ENCODE data around the gene ELSPBP1.
"Not testable (repeated sequence)": the region's sequence is repeated elsewhere in the genome, so short reads cannot be mapped to it uniquely, and the experiment has no call there.

ELSPBP1 gene

GRCh38 chr19:47994209-47994802 lies at the start of gene ELSPBP1:
TSS of gene ELSPBP1 (plus strand) at chr19:47994632. CDS start at chr19:48008668, 14,036 bp downstream.
- DNase-seq = no peak

- DNase-seq = not testable (repeated sequence)
Observed at GRCh38 chr19:47949852-47950521, 44.4 kb upstream of the ELSPBP1 start.

- not testable (repeated sequence) for DNase-seq
Observed at GRCh38 chr19:47952132-47952531, 42.3 kb upstream of the ELSPBP1 start.

- DNase-seq = not testable (repeated sequence)
Observed at GRCh38 chr19:47955936-47956335, 38.5 kb upstream of the ELSPBP1 start.

GRCh38 chr19:47973529-47973928 lies 20.9 kb upstream of the ELSPBP1 start:
- no peak for DNase-seq

- DNase-seq = no peak
Observed at GRCh38 chr19:47991191-47991808, 3.1 kb upstream of the ELSPBP1 start.

- no peak for DNase-seq
Observed at GRCh38 chr19:47992070-47992469, 2.4 kb upstream of the ELSPBP1 start, which contains the start of gene BSPH1. TSS of gene BSPH1 (minus strand) at chr19:47992170. CDS start at chr19:47992081, 89 bp downstream.

GRCh38 chr19:47996230-47996727 lies 1.8 kb downstream of the ELSPBP1 start:
- no peak for DNase-seq

GRCh38 chr19:47998800-47999199 lies 4.4 kb downstream of the ELSPBP1 start:
- no peak for DNase-seq

- no peak for DNase-seq
Observed at GRCh38 chr19:48000846-48001245, 6.4 kb downstream of the ELSPBP1 start.

- DNase-seq = no peak
Observed at GRCh38 chr19:48004236-48004635, 9.8 kb downstream of the ELSPBP1 start.

GRCh38 chr19:48006762-48007161 lies 12.3 kb downstream of the ELSPBP1 start:
- no peak for DNase-seq

GRCh38 chr19:48010932-48011758 lies 16.7 kb downstream of the ELSPBP1 start:
- no peak for DNase-seq

GRCh38 chr19:48020686-48021085 lies 26.3 kb downstream of the ELSPBP1 start:
- no peak for DNase-seq

GRCh38 chr19:48023011-48023410 lies 28.6 kb downstream of the ELSPBP1 start:
- no peak for DNase-seq

GRCh38 chr19:48023518-48023917 lies 29.1 kb downstream of the ELSPBP1 start:
- DNase-seq = no peak

GRCh38 chr19:48025480-48025879 lies 31.0 kb downstream of the ELSPBP1 start:
- DNase-seq = no peak

GRCh38 chr19:48029431-48029830 lies 35.0 kb downstream of the ELSPBP1 start:
- no peak for DNase-seq

GRCh38 chr19:48030073-48030472 lies 35.6 kb downstream of the ELSPBP1 start:
- no peak for DNase-seq

GRCh38 chr19:48033604-48034003 lies 39.2 kb downstream of the ELSPBP1 start:
- no peak for DNase-seq

- no peak for DNase-seq
Observed at GRCh38 chr19:48036765-48037164, 42.3 kb downstream of the ELSPBP1 start.

- no peak for DNase-seq
Observed at GRCh38 chr19:48041877-48042580, 47.6 kb downstream of the ELSPBP1 start.
